Common myeloid progenitor, CD34-positive (primary cell): Measurements from ENCODE around the gene SLC4A5.

Experiments used
- CTCF ChIA-PET: fragments of 350-600 bp; sonication (Branson Sonifier 250); formaldehyde crosslinking; loops from one replicate; lab custom pipeline; 2021; ENCODE audit warnings: antibody characterized with exemption; lab: Charles Lee
- POLR2A ChIA-PET: fragments of 350-600 bp; sonication (Branson Sonifier 250); formaldehyde crosslinking; loops from one replicate; lab custom pipeline; 2021; ENCODE audit warnings: antibody characterized with exemption; lab: Charles Lee
- DNase-seq, 3 donors: peaks; one replicate each; pipeline versions ENCODE4 v3.0.0 to v3.0.0-alpha.2; 2013
- H3K27ac ChIP-seq, 2 experiments: 1 replicate in 1 of 2; 2 replicates in 1 of 2; pipeline ENCODE4 v1.7.0; 2013; ENCODE audit warnings: inconsistent platforms in 2 of 2, low read length in 2 of 2, mild to moderate bottlenecking in 2 of 2, low read depth in 1 of 2, moderate library complexity in 1 of 2; ENCODE audit not compliant: severe bottlenecking in 2 of 2, insufficient read depth in 1 of 2, poor library complexity in 1 of 2
- H3K27me3 ChIP-seq, 5 experiments: replicated peaks in 2 of 5; 1 replicate in 3 of 5; 2 replicates in 2 of 5; pipeline versions ENCODE4 v1.6.1 to v1.7.0; 2013; ENCODE audit warnings: low read length in 4 of 5, mild to moderate bottlenecking in 2 of 5, moderate library complexity in 2 of 5, inconsistent platforms in 1 of 5; ENCODE audit not compliant: insufficient read depth in 5 of 5, control insufficient read depth in 4 of 5
- H3K36me3 ChIP-seq, 4 experiments: 1 replicate in 2 of 4; 2 replicates in 2 of 4; pipeline versions ENCODE4 v1.6.1 to v1.7.0; 2013; ENCODE audit warnings: low read length in 3 of 4, control low read depth in 1 of 4, mild to moderate bottlenecking in 1 of 4; ENCODE audit not compliant: control insufficient read depth in 4 of 4, insufficient read depth in 4 of 4
- H3K4me1 ChIP-seq, 4 experiments: 1 replicate in 3 of 4; 2 replicates in 1 of 4; pipeline versions ENCODE4 v1.6.1 to v1.7.1; 2013; ENCODE audit warnings: low read length in 3 of 4, mild to moderate bottlenecking in 3 of 4, control low read depth in 1 of 4, inconsistent platforms in 1 of 4, moderate library complexity in 1 of 4; ENCODE audit not compliant: control insufficient read depth in 4 of 4, insufficient read depth in 4 of 4; ENCODE audit errors: control extremely low read depth in 1 of 4
- H3K4me3 ChIP-seq, 7 experiments: 1 replicate in 4 of 7; 2 replicates in 3 of 7; pipeline versions ENCODE4 v1.5.1 to v1.7.0; 2013; ENCODE audit warnings: mild to moderate bottlenecking in 7 of 7, low read length in 6 of 7, moderate library complexity in 6 of 7, inconsistent platforms in 2 of 7, low read depth in 2 of 7, control low read depth in 1 of 7; ENCODE audit not compliant: insufficient read depth in 4 of 7, control insufficient read depth in 1 of 7; ENCODE audit errors: extremely low read depth in 1 of 7
- H3K9me3 ChIP-seq, 5 experiments: 1 replicate in 4 of 5; 2 replicates in 1 of 5; pipeline versions ENCODE4 v1.6.1 to v1.7.1; 2013; ENCODE audit warnings: low read length in 4 of 5, mild to moderate bottlenecking in 2 of 5, inconsistent platforms in 1 of 5, low read depth in 1 of 5, moderate library complexity in 1 of 5; ENCODE audit not compliant: control insufficient read depth in 4 of 5, insufficient read depth in 2 of 5; ENCODE audit errors: control extremely low read depth in 1 of 5
- WGBS: methylation state at CpG from one replicate; pipeline ENCODE4 v1.1.5; 2013; ENCODE audit not compliant: insufficient coverage; 5-methylcytosine and 5-hydroxymethylcytosine counted together

Gene SLC4A5

GRCh38 chr2:74249406-74250122, 93.7 kb downstream of the SLC4A5 start:
- 98% methylated on average over 5 of the region's 6 CpGs for WGBS

GRCh38 chr2:74246496-74247195, 96.6 kb downstream of the SLC4A5 start:
- POLR2A ChIA-PET, result interaction anchor here (0.5 kb wide), 1 partner anchor 975 kb away, joined by 5 read pairs; no protein-coding TSS in a partner anchor

More at GRCh38 chr2:74249406-74250122, 93.7 kb downstream of the SLC4A5 start:
- Histone ChIP-seq H3K4me3 (no peak overlapping the region), H3K36me3 (no peaks in the 10 kb centered on the region), H3K27ac (no peak overlapping the region), H3K4me1 (peaks cover 0 to 10% (median 8%) of the 10 kb centered on the region in 4 experiments), H3K9me3 (no peaks in the 10 kb centered on the region), H3K27me3 (no peaks in the 10 kb centered on the region)
- POLR2A ChIA-PET, result interaction anchor here (0.6 kb wide), 1 partner anchor 1178 kb away, joined by 3 read pairs; the partner anchor contains the start of gene SFXN5
- CTCF ChIA-PET, result interaction anchor here (0.6 to 1.9 kb wide), 24 partner anchors 8 to 283 kb away, joined by 3 to 16 read pairs (median 4); partner anchors contain the start of gene MRPL53
- DNase-seq, result no peak

GRCh38 chr2:74244286-74244685, 98.9 kb downstream of the SLC4A5 start:
- no peak for DNase-seq
- 92% methylated on average over 2 of the region's 3 CpGs for WGBS
- no peaks in the 10 kb centered on the region for H3K36me3 ChIP-seq
- no peaks in the 10 kb centered on the region for H3K27me3 ChIP-seq
- H3K9me3 ChIP-seq, result no peaks in the 10 kb centered on the region
- H3K27ac ChIP-seq, result no peak overlapping the region
- H3K4me3 ChIP-seq, result no peak overlapping the region
- ChIA-PET CTCF (no interaction called here), POLR2A (no interaction called here)
- H3K4me1 ChIP-seq, result peaks cover 0 to 10% (median 8%) of the 10 kb centered on the region in 4 experiments

More at GRCh38 chr2:74246496-74247195, 96.6 kb downstream of the SLC4A5 start:
- WGBS, result 96% methylated on average over 14 of the region's 14 CpGs
- no peaks in the 10 kb centered on the region for H3K36me3 ChIP-seq
- no peaks in the 10 kb centered on the region for H3K27me3 ChIP-seq
- H3K4me1 ChIP-seq, result peaks cover 0 to 10% (median 8%) of the 10 kb centered on the region in 4 experiments
- H3K4me3 ChIP-seq, result no peak overlapping the region
- no peaks in the 10 kb centered on the region for H3K9me3 ChIP-seq
- H3K27ac ChIP-seq, result no peak overlapping the region
- no peak for DNase-seq
- CTCF ChIA-PET, result interaction anchor here (0.8 to 1.5 kb wide), 5 partner anchors 13 to 140 kb away, joined by 3 to 4 read pairs (median 3); no protein-coding TSS in a partner anchor

GRCh38 chr2:74242354-74243071, 100.7 kb downstream of the SLC4A5 start:
- POLR2A ChIA-PET, result no interaction called here
- DNase-seq, result no peak
- Histone ChIP-seq H3K4me1 (peaks cover 0 to 10% (median 8%) of the 10 kb centered on the region in 4 experiments), H3K9me3 (no peaks in the 10 kb centered on the region), H3K4me3 (no peak overlapping the region), H3K27ac (no peak overlapping the region), H3K36me3 (no peaks in the 10 kb centered on the region), H3K27me3 (no peaks in the 10 kb centered on the region)
- CTCF ChIA-PET, result interaction anchor here (0.7 to 1.4 kb wide), 2 partner anchors 7 to 93 kb away, joined by 3 to 5 read pairs; no protein-coding TSS in a partner anchor
- WGBS, result 94% methylated on average over 3 of the region's 7 CpGs

DNA sequence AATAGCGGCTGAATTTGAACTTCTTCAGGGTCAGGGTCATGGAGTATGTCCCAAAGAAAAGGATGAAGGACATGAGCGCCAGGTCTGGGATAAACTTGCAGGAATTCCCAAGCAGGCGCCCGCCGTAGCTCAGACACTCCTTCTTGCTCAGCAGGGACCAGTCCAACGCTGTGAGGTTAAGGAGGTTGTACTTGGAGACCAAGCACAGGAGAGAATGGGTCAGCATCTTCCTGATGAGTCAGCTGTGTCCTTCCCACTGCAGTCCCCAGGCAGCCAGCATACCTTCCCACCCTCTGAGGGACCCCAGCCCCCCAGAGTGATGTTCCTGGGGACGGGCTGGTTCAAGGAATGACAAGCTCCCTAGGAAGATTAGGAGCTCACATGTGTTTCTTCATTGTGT, 103.9 kb downstream of the SLC4A5 start:
- POLR2A ChIA-PET, result no interaction called here
- WGBS, result 87% methylated on average over 6 of the region's 7 CpGs

DNA sequence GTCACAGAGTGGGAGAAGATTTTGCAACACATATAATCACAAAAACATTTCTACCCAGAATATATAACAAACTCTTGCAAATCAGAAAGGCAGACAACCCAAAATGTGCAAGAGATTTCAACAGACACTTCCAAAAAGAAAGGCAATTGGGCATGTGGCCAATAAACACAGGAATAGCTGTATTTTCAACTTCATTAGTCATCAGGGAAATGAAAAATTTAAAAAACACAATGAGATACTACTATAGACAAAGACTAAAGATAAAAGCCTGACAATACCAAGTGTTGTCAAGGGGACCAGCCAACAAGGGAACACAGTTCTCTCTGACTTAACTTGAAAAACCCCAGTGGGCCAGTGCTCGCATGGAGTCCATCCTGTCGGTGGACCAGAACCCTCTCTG, 104.3 kb downstream of the SLC4A5 start:
- no peaks in the 10 kb centered on the region for H3K9me3 ChIP-seq
- no peak overlapping the region for H3K4me3 ChIP-seq
- peaks cover 0 to 3% (median 0%) of the 10 kb centered on the region in 4 experiments for H3K36me3 ChIP-seq
- no peaks in the 10 kb centered on the region for H3K4me1 ChIP-seq
- WGBS, result 100% methylated on average over 2 of the region's 2 CpGs
- peak in 2 of 3 donors; percentile 15 for DNase-seq
- POLR2A ChIA-PET, result no interaction called here
- H3K27me3 ChIP-seq, result no peaks in the 10 kb centered on the region
- no peak overlapping the region for H3K27ac ChIP-seq
- CTCF ChIA-PET, result no interaction called here

More for the DNA sequence above, 103.9 kb downstream of the SLC4A5 start:
- Histone ChIP-seq H3K4me3 (no peak overlapping the region), H3K9me3 (no peaks in the 10 kb centered on the region), H3K4me1 (no peaks in the 10 kb centered on the region), H3K36me3 (peaks cover 0 to 3% (median 0%) of the 10 kb centered on the region in 4 experiments), H3K27ac (no peak overlapping the region), H3K27me3 (no peaks in the 10 kb centered on the region)
- CTCF ChIA-PET, result interaction anchor here (1.1 kb wide), 1 partner anchor 10 kb away, joined by 3 read pairs; no protein-coding TSS in a partner anchor
- no peak for DNase-seq
